AG04449 (cell line): Measurements from ENCODE around the gene RNU7-1.
"Not testable (repeated sequence)": the region's sequence is repeated elsewhere in the genome, so short reads cannot be mapped to it uniquely, and the experiment has no call there.

Source experiments
- CTCF ChIA-PET: fragments of 350-600 bp; formaldehyde crosslinking; extraction: SDS; loops from one replicate; lab custom pipeline; 2021; ENCODE audit warnings: antibody characterized with exemption; lab: Yijun Ruan, JAX
- POLR2A ChIA-PET: fragments of 400-600, 350-600 bp; formaldehyde crosslinking; extraction: SDS; loops from one replicate; lab custom pipeline; 2020; ENCODE audit warnings: antibody characterized with exemption, inconsistent platforms; lab: Yijun Ruan, JAX
- DNase-seq: peaks from one replicate; pipeline ENCODE4 v3.0.0-alpha.2; 2010; ENCODE audit warnings: low read depth, low spot score
- H3K4me3 ChIP-seq: 2 replicates; pipeline ENCODE4 v1.5.1; 2011; ENCODE audit warnings: low read depth, mild to moderate bottlenecking, control low read depth, low read length
- TF ChIP-seq, protein P1 (sequence below): IDR thresholded peaks from one replicate; pipeline ENCODE4 v1.5.1; 2011; ENCODE audit warnings: mild to moderate bottlenecking, moderate library complexity, low read length, control low read depth, inconsistent platforms; ENCODE audit not compliant: insufficient read depth; ENCODE audit errors: missing control alignments

Gene RNU7-1

DNA sequence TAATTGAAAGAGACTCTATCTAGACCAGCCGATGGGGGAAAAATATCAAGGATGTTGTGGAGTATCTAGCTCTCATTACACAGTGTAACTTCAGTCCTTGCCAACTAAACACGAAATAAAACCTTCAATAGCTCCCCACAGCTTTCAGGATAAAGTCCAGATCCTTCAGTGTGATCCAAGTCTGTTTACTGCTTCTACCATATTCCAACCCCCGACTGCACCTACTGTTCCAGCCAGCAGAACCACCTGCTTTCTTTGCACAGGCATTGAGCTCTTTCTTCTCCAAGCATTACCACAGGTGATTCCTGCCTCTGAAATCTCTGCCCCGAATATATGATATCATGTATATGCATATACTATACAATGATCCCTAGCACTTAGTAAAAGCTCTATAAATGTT, 41.2 kb upstream of the RNU7-1 start:
- POLR2A ChIA-PET = no interaction called here
- TF ChIP-seq, protein P1, sequence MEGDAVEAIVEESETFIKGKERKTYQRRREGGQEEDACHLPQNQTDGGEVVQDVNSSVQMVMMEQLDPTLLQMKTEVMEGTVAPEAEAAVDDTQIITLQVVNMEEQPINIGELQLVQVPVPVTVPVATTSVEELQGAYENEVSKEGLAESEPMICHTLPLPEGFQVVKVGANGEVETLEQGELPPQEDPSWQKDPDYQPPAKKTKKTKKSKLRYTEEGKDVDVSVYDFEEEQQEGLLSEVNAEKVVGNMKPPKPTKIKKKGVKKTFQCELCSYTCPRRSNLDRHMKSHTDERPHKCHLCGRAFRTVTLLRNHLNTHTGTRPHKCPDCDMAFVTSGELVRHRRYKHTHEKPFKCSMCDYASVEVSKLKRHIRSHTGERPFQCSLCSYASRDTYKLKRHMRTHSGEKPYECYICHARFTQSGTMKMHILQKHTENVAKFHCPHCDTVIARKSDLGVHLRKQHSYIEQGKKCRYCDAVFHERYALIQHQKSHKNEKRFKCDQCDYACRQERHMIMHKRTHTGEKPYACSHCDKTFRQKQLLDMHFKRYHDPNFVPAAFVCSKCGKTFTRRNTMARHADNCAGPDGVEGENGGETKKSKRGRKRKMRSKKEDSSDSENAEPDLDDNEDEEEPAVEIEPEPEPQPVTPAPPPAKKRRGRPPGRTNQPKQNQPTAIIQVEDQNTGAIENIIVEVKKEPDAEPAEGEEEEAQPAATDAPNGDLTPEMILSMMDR = no peak
- no peak overlapping the region for H3K4me3 ChIP-seq
- no peak for DNase-seq
- CTCF ChIA-PET = interaction anchor here (0.5 to 4.5 kb wide), 10 partner anchors 11 to 62 kb away, joined by 3 to 53 read pairs (median 3); partner anchors contain the start of gene SPSB2

DNA sequence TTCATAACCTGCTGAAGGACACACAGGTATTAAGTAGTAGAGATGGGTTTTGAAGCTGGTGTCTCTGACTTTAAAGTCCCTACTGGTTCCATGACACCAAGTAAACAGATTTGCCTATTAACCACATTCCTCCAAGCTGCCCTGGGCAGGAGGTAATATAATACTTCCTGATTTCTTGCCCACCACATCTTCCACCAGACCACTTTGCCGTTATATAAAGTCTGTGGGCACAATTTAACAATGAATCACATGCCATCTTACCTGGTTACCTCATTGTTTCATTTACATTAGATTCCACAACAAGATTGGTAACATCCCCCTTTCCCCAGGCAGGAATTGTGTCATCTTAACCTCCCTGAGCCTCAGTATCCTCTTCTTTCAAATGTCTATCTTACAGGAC, 39.9 kb upstream of the RNU7-1 start:
- H3K4me3 ChIP-seq = no peak overlapping the region
- CTCF ChIA-PET = interaction anchor here (1.8 to 5.4 kb wide), 3 partner anchors 12 to 32 kb away, joined by 9 to 53 read pairs (median 41); partner anchors contain the start of gene SPSB2
- POLR2A ChIA-PET = no interaction called here

DNA sequence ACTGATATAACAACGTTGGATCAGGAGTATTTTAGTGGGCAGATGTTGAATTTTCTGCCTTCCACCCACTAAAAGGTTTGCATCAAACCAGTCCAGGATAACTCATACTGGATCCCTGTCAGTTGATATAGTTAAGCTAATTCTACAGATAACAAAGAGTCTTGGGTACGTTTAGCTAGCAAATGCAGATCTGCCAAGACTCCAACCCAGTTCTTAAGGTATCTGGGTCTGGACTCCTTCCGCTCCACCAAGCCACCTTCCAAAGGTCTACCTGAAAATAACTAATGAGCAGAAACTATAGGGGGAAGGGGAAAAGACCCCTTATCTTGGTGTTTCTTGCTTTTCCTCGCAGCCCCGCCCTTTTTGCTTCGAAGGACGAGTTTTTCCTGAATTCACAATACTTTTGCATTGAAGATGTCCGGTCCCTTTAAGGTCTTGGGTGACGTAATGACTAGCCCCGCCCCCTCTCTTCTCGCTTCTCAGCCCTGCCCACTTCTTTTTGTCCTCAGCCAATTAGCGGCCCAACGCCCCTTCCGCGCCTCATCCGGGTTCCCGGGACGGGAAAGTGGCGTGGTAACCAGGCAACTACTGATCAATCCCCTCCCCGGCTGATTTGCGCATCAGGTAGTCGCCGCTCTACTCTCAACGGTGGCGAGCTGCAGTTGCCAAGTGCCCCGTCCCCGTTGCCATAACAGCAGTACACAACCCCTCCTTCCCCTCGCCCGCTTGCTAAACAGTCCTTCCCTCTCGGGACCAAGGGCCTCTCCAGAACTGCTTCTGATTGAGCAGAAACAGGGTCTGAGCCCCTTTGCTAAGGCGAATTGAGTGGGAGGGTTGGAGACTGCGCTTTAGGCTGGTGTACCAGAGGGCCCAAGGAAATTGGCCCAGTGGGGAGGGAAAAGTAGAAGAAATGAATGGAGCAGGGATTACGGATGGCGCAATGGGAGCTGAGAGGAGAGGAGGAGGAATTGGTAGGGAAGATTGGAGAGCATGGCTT, 39.0 kb upstream of the RNU7-1 start, which contains the start of gene LRRC23:
LRRC23 (plus strand) TSS at position 543 of the 997 bp plus-strand sequence. CDS start 812 bp downstream, outside the sequence.
- POLR2A ChIA-PET = interaction anchor here (0.6 to 1.6 kb wide), 3 partner anchors 13 to 236 kb away, joined by 3 to 6 read pairs (median 3); partner anchors contain the start of gene SPSB2
- peak; percentile 55 for DNase-seq
- peak within 1 kb of the TSS; percentile 92 for H3K4me3 ChIP-seq
- TF ChIP-seq, protein P1 = no peak
- CTCF ChIA-PET = interaction anchor here (0.9 to 5.4 kb wide), 9 partner anchors 7 to 208 kb away, joined by 3 to 53 read pairs (median 7); partner anchors contain the start of gene SPSB2

More for the DNA sequence above, 39.9 kb upstream of the RNU7-1 start:
- TF ChIP-seq, protein P1 = no peak
- no peak for DNase-seq

DNA sequence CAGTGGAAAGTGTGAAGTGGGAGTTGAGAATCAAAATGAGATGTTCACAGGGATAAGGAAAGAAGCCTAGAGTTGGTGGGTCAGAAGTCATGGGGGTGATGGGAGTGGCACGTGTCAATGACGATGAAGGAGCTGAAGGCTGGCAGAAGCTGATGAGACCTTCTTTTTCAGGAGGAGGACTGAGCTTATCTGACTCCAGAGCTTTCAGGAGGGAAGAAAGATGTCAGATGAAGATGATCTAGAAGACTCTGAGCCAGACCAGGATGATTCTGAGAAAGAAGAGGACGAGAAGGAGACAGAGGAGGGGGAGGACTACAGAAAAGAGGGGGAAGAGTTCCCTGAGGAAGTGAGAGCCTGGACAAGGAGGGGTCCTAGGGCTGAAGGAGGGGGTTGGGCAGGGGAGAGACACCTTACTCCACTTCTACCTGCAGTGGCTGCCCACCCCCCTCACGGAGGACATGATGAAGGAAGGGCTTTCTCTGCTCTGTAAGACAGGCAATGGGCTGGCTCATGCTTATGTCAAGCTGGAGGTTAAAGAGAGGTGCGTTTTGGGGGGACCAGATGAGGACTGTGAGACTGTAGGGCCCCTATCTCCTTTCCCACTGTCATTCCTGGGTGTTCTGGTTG, 38.1 kb upstream of the RNU7-1 start:
- no peak for DNase-seq
- H3K4me3 ChIP-seq = peak overlapping the region; percentile 92
- ChIA-PET CTCF (interaction anchor here (0.9 to 5.4 kb wide), 9 partner anchors 8 to 207 kb away, joined by 3 to 53 read pairs (median 6); partner anchors contain the start of genes C12orf57, RNU7-1 and SPSB2), POLR2A (interaction anchor here (0.6 to 1.6 kb wide), 3 partner anchors 14 to 235 kb away, joined by 3 to 6 read pairs (median 3); partner anchors contain the start of gene SPSB2)
- TF ChIP-seq, protein P1 = no peak

DNA sequence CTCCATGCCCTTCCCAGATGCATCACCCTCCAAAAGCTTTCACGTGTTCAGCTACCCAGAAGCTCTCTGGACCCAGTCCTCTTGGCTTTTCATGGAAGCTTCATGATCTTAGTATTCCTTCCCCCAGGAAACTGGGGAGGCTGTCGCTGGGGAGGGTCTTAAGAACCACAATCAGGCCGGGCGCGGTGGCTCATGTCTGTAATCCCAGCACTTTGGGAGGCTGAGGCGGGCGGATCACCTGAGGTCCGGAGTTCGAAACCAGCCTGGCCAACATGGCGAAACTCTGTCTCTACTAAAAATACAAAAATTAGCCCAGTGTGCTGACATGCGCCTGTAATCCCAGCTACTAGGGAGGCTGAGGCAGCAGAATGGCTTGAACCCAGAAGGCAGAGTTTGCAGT, 35.5 kb upstream of the RNU7-1 start:
- DNase-seq, POLR2A ChIA-PET, H3K4me3 ChIP-seq: not testable (repeated sequence)
- CTCF ChIA-PET = interaction anchor here (1.3 to 5.4 kb wide), 4 partner anchors 11 to 56 kb away, joined by 3 to 41 read pairs (median 14); no protein-coding TSS in a partner anchor
